Glutamatergic neuron (in vitro differentiated cells): ENCODE results near the gene DOCK7. TPM values are rescaled to one million over a fixed set of nuclear protein-coding genes. Genes with fewer than 3 reads are reported as not detected.
A peak's percentile ranks its signal among the peaks of the same experiment; 100 is the strongest.
"Not testable (repeated sequence)": the region's sequence is repeated elsewhere in the genome, so short reads cannot be mapped to it uniquely, and the experiment has no call there.

Experiments used
- DNase-seq: peaks from one replicate; pipeline ENCODE4 v3.0.0; 2022
- H3K27ac Mint-ChIP-seq: one replicate; pipeline ENCODE4 v1.8.0; 2020; ENCODE audit warnings: mild to moderate bottlenecking, mixed read lengths, inconsistent platforms; ENCODE audit not compliant: unreplicated experiment
- H3K27me3 Mint-ChIP-seq: one replicate; pipeline ENCODE4 v1.8.0; 2020; ENCODE audit warnings: mild to moderate bottlenecking, moderate library complexity, mixed read lengths, inconsistent platforms; ENCODE audit not compliant: unreplicated experiment
- H3K36me3 Mint-ChIP-seq: one replicate; pipeline ENCODE4 v1.8.0; 2020; ENCODE audit warnings: mild to moderate bottlenecking, mixed read lengths, inconsistent platforms; ENCODE audit not compliant: unreplicated experiment
- H3K4me1 Mint-ChIP-seq: one replicate; pipeline ENCODE4 v1.8.0; 2020; ENCODE audit warnings: mild to moderate bottlenecking, low read depth, mixed read lengths, inconsistent platforms; ENCODE audit not compliant: unreplicated experiment
- H3K4me3 Mint-ChIP-seq: one replicate; pipeline ENCODE4 v1.8.0; 2020; ENCODE audit warnings: mild to moderate bottlenecking, mixed read lengths, inconsistent platforms; ENCODE audit not compliant: unreplicated experiment
- H3K9me3 Mint-ChIP-seq: one replicate; pipeline ENCODE4 v1.8.0; 2020; ENCODE audit warnings: mild to moderate bottlenecking, moderate library complexity, mixed read lengths, inconsistent platforms; ENCODE audit not compliant: unreplicated experiment
- total RNA-seq: library from RNA; stranded (reverse); fragmentation: NEBNext Ultra II Directional; extraction: Animal tissue kit (Norgen Biotek cat#: 25700); gene quantifications from one replicate; pipeline ENCODE4 v1.2.1, GENCODE V29; 2021; ENCODE audit not compliant: unreplicated experiment
- TF ChIP-seq, protein P1 (sequence below): fragments of 200-600 bp; sonication (generic); IDR thresholded peaks from one replicate; pipeline ENCODE4 v1.5.0; 2021; ENCODE audit not compliant: partially characterized antibody, unreplicated experiment

DOCK7 gene
- total RNA-seq, 1 donor from 2014 or later = 70.8 TPM

DNA sequence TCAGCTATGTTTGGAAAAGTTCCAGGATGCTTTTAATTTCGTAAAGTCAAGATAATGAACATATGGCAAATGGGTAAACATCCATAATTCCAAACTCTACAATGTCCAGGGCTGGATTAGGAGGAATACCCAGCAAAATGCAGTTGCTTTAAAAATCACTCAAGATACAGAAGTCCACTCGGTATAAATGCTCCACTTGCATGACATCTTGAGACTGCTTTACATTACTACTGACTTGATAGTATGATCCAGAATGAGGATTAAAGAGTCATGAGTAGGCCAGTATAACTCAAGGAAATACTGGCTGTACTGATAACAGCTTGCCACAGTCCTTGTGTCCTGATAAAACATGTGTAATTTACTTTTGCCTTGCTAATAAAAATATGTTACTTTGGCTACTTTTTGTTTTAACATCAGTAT lies 149.1 kb downstream of the DOCK7 start:
- no peak for DNase-seq
- Mint-ChIP-seq H3K36me3 (no peaks in the 10 kb centered on the region), H3K9me3 (no peaks in the 10 kb centered on the region), H3K4me1 (no peaks in the 10 kb centered on the region), H3K27ac (no peak overlapping the region), H3K4me3 (no peak overlapping the region), H3K27me3 (no peaks in the 10 kb centered on the region)
- TF ChIP-seq, protein P1, sequence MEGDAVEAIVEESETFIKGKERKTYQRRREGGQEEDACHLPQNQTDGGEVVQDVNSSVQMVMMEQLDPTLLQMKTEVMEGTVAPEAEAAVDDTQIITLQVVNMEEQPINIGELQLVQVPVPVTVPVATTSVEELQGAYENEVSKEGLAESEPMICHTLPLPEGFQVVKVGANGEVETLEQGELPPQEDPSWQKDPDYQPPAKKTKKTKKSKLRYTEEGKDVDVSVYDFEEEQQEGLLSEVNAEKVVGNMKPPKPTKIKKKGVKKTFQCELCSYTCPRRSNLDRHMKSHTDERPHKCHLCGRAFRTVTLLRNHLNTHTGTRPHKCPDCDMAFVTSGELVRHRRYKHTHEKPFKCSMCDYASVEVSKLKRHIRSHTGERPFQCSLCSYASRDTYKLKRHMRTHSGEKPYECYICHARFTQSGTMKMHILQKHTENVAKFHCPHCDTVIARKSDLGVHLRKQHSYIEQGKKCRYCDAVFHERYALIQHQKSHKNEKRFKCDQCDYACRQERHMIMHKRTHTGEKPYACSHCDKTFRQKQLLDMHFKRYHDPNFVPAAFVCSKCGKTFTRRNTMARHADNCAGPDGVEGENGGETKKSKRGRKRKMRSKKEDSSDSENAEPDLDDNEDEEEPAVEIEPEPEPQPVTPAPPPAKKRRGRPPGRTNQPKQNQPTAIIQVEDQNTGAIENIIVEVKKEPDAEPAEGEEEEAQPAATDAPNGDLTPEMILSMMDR = no peak

DNA sequence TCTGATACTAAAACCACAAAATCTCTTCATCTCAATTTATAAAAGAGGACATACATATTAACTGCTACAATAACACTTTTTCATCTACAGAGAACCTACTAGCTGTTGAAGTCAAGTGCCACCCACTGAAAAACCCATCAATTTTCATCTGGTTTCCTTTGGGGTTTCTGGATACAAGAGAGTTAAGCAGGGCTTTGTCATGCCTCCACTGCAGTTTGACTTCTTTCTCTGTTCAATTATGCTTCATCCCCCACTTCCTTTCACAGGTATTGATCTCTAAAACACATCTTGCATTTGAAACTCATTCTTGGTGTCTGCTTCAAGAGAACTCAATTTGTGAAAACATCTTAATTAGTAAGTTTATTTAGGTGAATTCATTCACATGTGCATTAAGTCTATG lies 151.3 kb downstream of the DOCK7 start:
- H3K4me1 Mint-ChIP-seq = no peaks in the 10 kb centered on the region
- H3K27me3 Mint-ChIP-seq = no peaks in the 10 kb centered on the region
- TF ChIP-seq, protein P1 = no peak
- no peaks in the 10 kb centered on the region for H3K36me3 Mint-ChIP-seq
- no peak for DNase-seq
- H3K27ac Mint-ChIP-seq = no peak overlapping the region
- no peaks in the 10 kb centered on the region for H3K9me3 Mint-ChIP-seq
- no peak overlapping the region for H3K4me3 Mint-ChIP-seq

DNA sequence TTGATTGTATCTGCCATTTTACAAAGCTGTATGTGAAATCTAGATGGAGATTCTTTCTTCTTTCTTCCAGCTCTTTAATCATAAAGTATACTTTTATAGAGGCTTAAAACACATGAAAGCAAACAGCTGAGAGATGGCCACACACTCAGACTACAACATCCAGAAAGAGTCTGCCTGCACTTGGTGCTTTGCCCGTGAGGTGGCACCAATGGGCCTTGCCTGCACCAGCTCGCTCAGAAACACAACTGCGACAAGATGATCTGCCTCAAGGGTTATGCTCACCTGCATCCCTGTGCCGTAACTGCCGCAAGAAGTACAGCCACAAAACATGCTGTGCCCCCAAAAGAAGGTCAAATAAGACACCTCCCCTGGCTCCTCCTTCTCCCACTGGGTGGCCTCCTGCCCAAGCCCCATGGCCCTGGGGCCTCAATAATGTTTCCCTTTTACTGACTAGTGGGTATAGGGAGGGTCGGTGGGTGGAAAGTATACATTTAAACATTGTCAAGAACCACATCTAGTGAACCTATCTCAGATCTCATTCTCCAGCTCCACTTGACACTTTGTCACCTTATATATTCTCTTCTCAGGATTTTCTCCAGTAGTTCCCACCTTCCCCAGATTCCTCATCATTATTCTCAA lies 157.6 kb downstream of the DOCK7 start:
- TF ChIP-seq, protein P1 = peak; percentile 60
- Mint-ChIP-seq H3K9me3 (no peaks in the 10 kb centered on the region), H3K4me1 (no peaks in the 10 kb centered on the region), H3K27me3 (no peaks in the 10 kb centered on the region), H3K4me3 (no peak overlapping the region), H3K27ac (no peak overlapping the region), H3K36me3 (no peaks in the 10 kb centered on the region)
- peak; percentile 75 for DNase-seq

DNA sequence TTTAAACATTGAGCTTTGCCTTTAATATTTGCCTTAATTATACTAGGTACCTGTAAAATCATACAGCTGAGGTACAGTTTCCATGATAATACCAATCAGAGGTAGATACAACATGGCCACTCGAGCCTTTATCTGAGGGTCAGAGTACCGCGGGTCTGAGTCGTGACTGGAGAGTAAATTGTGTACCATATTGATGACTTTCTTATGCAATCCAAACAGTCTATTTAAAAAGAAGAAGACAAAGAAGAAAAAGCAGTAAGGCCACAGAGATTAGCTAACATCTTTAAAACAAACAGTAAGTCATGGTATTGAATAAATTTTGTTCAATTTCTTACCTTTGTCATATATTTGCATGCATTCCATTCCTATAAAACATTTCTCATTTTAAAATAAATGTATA lies 159.0 kb downstream of the DOCK7 start:
- Mint-ChIP-seq H3K4me3 (no peak overlapping the region), H3K4me1 (no peaks in the 10 kb centered on the region)

DNA sequence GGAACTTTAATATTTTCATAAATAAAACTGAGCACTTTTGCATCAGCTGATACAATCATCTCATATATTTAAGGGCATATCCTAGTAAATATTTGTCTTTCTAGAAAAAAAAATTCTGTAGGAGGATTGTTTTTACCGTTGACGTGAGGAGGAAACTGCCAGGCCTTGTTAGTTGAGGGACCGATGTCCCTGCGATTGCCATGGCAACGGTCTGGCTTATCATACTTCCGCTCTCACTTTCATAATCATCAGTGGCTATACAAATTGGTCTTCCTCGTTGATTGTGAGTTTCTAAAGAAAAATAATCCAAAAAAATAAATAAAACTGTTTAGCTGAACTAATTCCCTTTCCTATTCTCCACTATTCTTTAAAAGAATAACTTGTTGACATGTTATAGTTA lies 160.2 kb downstream of the DOCK7 start:
- no peak overlapping the region for H3K4me3 Mint-ChIP-seq
- DNase-seq = no peak
- no peaks in the 10 kb centered on the region for H3K36me3 Mint-ChIP-seq

More for the DNA sequence above, 159.0 kb downstream of the DOCK7 start:
- Mint-ChIP-seq H3K9me3 (no peaks in the 10 kb centered on the region), H3K27me3 (no peaks in the 10 kb centered on the region), H3K36me3 (no peaks in the 10 kb centered on the region), H3K27ac (no peak overlapping the region)
- no peak for DNase-seq
- TF ChIP-seq, protein P1 = no peak

DNA sequence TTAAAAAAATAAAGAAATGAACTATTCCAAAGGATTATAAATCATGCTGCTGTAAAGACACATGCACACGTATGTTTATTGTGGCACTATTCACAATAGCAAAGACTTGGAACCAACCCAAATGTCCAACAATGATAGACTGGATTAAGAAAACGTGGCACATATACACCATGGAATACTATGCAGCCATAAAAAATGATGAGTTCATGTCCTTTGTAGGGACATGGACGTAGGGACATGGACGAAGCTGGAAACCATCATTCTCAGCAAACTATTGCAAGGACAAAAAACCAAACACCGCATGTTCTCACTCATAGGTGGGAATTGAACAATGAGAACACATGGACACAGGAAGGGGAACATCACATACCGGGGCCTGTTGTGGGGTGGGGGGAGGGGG lies 160.8 kb downstream of the DOCK7 start:
- H3K4me1 Mint-ChIP-seq, H3K4me3 Mint-ChIP-seq, H3K27ac Mint-ChIP-seq: not testable (repeated sequence)

More for the DNA sequence above, 160.2 kb downstream of the DOCK7 start:
- Mint-ChIP-seq H3K27ac (no peak overlapping the region), H3K4me1 (no peaks in the 10 kb centered on the region), H3K9me3 (no peaks in the 10 kb centered on the region), H3K27me3 (no peaks in the 10 kb centered on the region)
- TF ChIP-seq, protein P1 = no peak

More for the DNA sequence above, 160.8 kb downstream of the DOCK7 start:
- DNase-seq, H3K27me3 Mint-ChIP-seq, H3K36me3 Mint-ChIP-seq, H3K9me3 Mint-ChIP-seq: not testable (repeated sequence)
